Gastrocnemius medialis (tissue), 4 donors: ENCODE data around the gene PLEKHH2.

Source experiments
- POLR2A ChIP-seq, 2 donors: fragments of 450-650 bp; IDR thresholded peaks; one replicate each; pipeline ENCODE4 v1.6.1; 2017; ENCODE audit warnings: antibody characterized with exemption in 2 of 2, mild to moderate bottlenecking in 2 of 2, moderate library complexity in 2 of 2
- TF ChIP-seq, protein P1 (sequence below), 5 experiments: fragments of 450-650 bp in 3 of 5; fragments of 200-600 bp in 2 of 5; sonication (generic) in 2 of 5; IDR thresholded peaks in 4 of 5; conservative IDR thresholded peaks in 1 of 5; 1 replicate in 4 of 5; 2 replicates in 1 of 5; pipeline ENCODE4 v1.5.1; 2016 to 2019; ENCODE audit warnings: antibody characterized with exemption in 5 of 5, mild to moderate bottlenecking in 3 of 5, moderate library complexity in 3 of 5

DNA sequence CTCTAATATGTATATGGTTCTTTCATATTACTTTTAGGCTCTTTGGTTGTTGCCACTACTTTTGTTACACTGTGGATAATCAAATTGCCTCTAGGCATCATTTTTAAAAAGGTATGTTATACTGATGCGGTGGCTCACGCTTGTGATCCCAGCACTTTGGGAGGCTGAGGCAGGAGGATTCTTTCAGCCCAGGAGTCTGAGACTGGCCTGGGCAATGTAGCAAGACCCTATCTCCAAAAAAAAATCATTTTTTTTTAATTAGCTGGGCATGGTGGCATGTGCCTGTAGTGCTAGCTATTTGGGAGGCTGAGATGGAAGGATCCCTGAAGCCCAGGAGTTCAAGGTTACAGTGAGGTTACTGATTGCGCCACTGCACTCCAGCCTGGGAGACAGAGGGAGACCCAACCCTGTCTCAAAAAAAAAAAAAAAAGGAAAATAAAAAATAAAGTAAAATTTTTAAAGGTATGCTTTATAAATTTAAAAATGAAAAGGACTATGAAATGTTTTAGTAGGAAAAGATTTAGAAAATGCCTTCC, 88.7 kb downstream of the PLEKHH2 start:
- TF ChIP-seq, protein P1, sequence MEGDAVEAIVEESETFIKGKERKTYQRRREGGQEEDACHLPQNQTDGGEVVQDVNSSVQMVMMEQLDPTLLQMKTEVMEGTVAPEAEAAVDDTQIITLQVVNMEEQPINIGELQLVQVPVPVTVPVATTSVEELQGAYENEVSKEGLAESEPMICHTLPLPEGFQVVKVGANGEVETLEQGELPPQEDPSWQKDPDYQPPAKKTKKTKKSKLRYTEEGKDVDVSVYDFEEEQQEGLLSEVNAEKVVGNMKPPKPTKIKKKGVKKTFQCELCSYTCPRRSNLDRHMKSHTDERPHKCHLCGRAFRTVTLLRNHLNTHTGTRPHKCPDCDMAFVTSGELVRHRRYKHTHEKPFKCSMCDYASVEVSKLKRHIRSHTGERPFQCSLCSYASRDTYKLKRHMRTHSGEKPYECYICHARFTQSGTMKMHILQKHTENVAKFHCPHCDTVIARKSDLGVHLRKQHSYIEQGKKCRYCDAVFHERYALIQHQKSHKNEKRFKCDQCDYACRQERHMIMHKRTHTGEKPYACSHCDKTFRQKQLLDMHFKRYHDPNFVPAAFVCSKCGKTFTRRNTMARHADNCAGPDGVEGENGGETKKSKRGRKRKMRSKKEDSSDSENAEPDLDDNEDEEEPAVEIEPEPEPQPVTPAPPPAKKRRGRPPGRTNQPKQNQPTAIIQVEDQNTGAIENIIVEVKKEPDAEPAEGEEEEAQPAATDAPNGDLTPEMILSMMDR (IDR thresholded peaks at IDR 0.05 in 4 of 5, conservative IDR thresholded peaks at IDR 0.05 in 1 of 5), result no peak
- TF ChIP-seq POLR2A (IDR thresholded peaks at IDR 0.05), result no peak
